ENCODE data around the gene PHPT1.

Gene PHPT1

GRCh38 chr9:136826703-136827582, 22.3 kb upstream of the PHPT1 start:
- H3K27me3 ChIP-seq (ENCODE audit: control insufficient read depth, insufficient read depth, low read length): no peaks in the 10 kb centered on the region
- no peak overlapping the region for H3K27ac ChIP-seq
- no peaks in the 10 kb centered on the region for H3K79me2 ChIP-seq
- no peak overlapping the region for H3K4me2 ChIP-seq (ENCODE audit: low read length)
- no peaks in the 10 kb centered on the region for H3K9me3 ChIP-seq (ENCODE audit: control insufficient read depth, low read length)
- H3K4me3 ChIP-seq (ENCODE audit: low read depth, low read length): no peak overlapping the region
- no peaks in the 10 kb centered on the region for H3K36me3 ChIP-seq (ENCODE audit: control insufficient read depth, insufficient read depth, low read length)
- no peak for TF ChIP-seq CTCF (IDR thresholded peaks at IDR 0.05)
- no peaks in the 10 kb centered on the region for H3K4me1 ChIP-seq
- no peak overlapping the region for H2AFZ ChIP-seq
- H3K9ac ChIP-seq: no peak overlapping the region

GRCh38 chr9:136827794-136828473, 21.3 kb upstream of the PHPT1 start:
- Histone ChIP-seq H3K4me1 (no peaks in the 10 kb centered on the region), H3K4me2 (ENCODE audit: low read length) (no peak overlapping the region), H3K27ac (no peak overlapping the region), H3K4me3 (ENCODE audit: low read depth, low read length) (no peak overlapping the region), H2AFZ (no peak overlapping the region), H3K9ac (no peak overlapping the region), H3K9me3 (ENCODE audit: control insufficient read depth, low read length) (no peaks in the 10 kb centered on the region), H3K36me3 (ENCODE audit: control insufficient read depth, insufficient read depth, low read length) (no peaks in the 10 kb centered on the region), H3K27me3 (ENCODE audit: control insufficient read depth, insufficient read depth, low read length) (no peaks in the 10 kb centered on the region), H3K79me2 (no peaks in the 10 kb centered on the region)
- TF ChIP-seq CTCF (IDR thresholded peaks at IDR 0.05): no peak

GRCh38 chr9:136828474-136829140, 20.6 kb upstream of the PHPT1 start:
- TF ChIP-seq CTCF (IDR thresholded peaks at IDR 0.05): no peak
- Histone ChIP-seq H3K9me3 (ENCODE audit: control insufficient read depth, low read length) (no peaks in the 10 kb centered on the region), H3K4me1 (no peaks in the 10 kb centered on the region)

GRCh38 chr9:136829412-136829811, 19.8 kb upstream of the PHPT1 start:
- no peaks in the 10 kb centered on the region for H3K36me3 ChIP-seq (ENCODE audit: control insufficient read depth, insufficient read depth, low read length)
- H2AFZ ChIP-seq: no peak overlapping the region
- no peaks in the 10 kb centered on the region for H3K27me3 ChIP-seq (ENCODE audit: control insufficient read depth, insufficient read depth, low read length)
- TF ChIP-seq CTCF (IDR thresholded peaks at IDR 0.05): no peak
- no peaks in the 10 kb centered on the region for H3K79me2 ChIP-seq
- H3K9ac ChIP-seq: no peak overlapping the region
- H3K27ac ChIP-seq: no peak overlapping the region
- H3K4me3 ChIP-seq (ENCODE audit: low read depth, low read length): no peak overlapping the region
- H3K9me3 ChIP-seq (ENCODE audit: control insufficient read depth, low read length): no peaks in the 10 kb centered on the region
- H3K4me2 ChIP-seq (ENCODE audit: low read length): no peak overlapping the region
- no peaks in the 10 kb centered on the region for H3K4me1 ChIP-seq

More at GRCh38 chr9:136828474-136829140, 20.6 kb upstream of the PHPT1 start:
- no peak overlapping the region for H3K27ac ChIP-seq
- H3K36me3 ChIP-seq (ENCODE audit: control insufficient read depth, insufficient read depth, low read length): no peaks in the 10 kb centered on the region
- no peak overlapping the region for H3K9ac ChIP-seq
- no peak overlapping the region for H3K4me3 ChIP-seq (ENCODE audit: low read depth, low read length)
- H3K79me2 ChIP-seq: no peaks in the 10 kb centered on the region
- H2AFZ ChIP-seq: no peak overlapping the region
- H3K4me2 ChIP-seq (ENCODE audit: low read length): no peak overlapping the region
- H3K27me3 ChIP-seq (ENCODE audit: control insufficient read depth, insufficient read depth, low read length): no peaks in the 10 kb centered on the region
